Stimulated activated effector memory CD8-positive, alpha-beta T cell treated with anti-CD3 and anti-CD28 coated beads, Interleukin-12 subunit alpha, Interleukin-12 subunit beta, amount 100 ng/mL, for 72 hours (primary cell): ENCODE data around the gene COX19.
"Not testable (repeated sequence)": the region's sequence is repeated elsewhere in the genome, so short reads cannot be mapped to it uniquely, and the experiment has no call there.

Experiments used
- ATAC-seq: fragments of 150-1000 bp; cut with Tn5 transposase; 2 replicates; pipeline ENCODE4 v1.10.0; 2021
- DNase-seq, 2 donors: peaks; one replicate each; pipeline ENCODE4 v3.0.0; 2021 to 2022; ENCODE audit warnings: low spot score in 2 of 2
- H3K27ac Mint-ChIP-seq: one replicate; pipeline ENCODE4 v1.8.0; 2022; ENCODE audit warnings: mild to moderate bottlenecking, mixed read lengths
- H3K36me3 Mint-ChIP-seq: one replicate; pipeline ENCODE4 v1.8.0; 2022; ENCODE audit warnings: mild to moderate bottlenecking, mixed read lengths
- H3K4me1 Mint-ChIP-seq: one replicate; pipeline ENCODE4 v1.8.0; 2022; ENCODE audit warnings: mixed read lengths
- H3K4me3 Mint-ChIP-seq: one replicate; pipeline ENCODE4 v1.8.0; 2022; ENCODE audit warnings: mild to moderate bottlenecking, mixed read lengths
- H3K9me3 Mint-ChIP-seq: one replicate; pipeline ENCODE4 v1.8.0; 2022; ENCODE audit warnings: mixed read lengths

The COX19 gene

GRCh38 chr7:964401-965231, 10.7 kb downstream of the COX19 start:
- no peak for ATAC-seq
- no peak overlapping the region for H3K4me3 Mint-ChIP-seq
- no peak for DNase-seq
- no peaks in the 10 kb centered on the region for H3K9me3 Mint-ChIP-seq
- peaks cover 20% of the 10 kb centered on the region for H3K4me1 Mint-ChIP-seq
- H3K36me3 Mint-ChIP-seq: peaks cover 43% of the 10 kb centered on the region
- H3K27ac Mint-ChIP-seq: no peak overlapping the region

- peak; percentile 11 for ATAC-seq
- H3K9me3 Mint-ChIP-seq: no peaks in the 10 kb centered on the region
- peaks cover 20% of the 10 kb centered on the region for H3K4me1 Mint-ChIP-seq
- no peak overlapping the region for H3K4me3 Mint-ChIP-seq
- peaks cover 31% of the 10 kb centered on the region for H3K36me3 Mint-ChIP-seq
- no peak for DNase-seq
- no peak overlapping the region for H3K27ac Mint-ChIP-seq
Measured at GRCh38 chr7:963236-964078, 11.9 kb downstream of the COX19 start.

- H3K4me3 Mint-ChIP-seq: no peak overlapping the region
- DNase-seq: no peak
Measured at GRCh38 chr7:962401-963081, 12.8 kb downstream of the COX19 start.

GRCh38 chr7:961546-962400, 13.6 kb downstream of the COX19 start:
- Mint-ChIP-seq H3K9me3 (no peaks in the 10 kb centered on the region), H3K4me3 (no peak overlapping the region), H3K4me1 (peaks cover 13% of the 10 kb centered on the region), H3K36me3 (peaks cover 15% of the 10 kb centered on the region), H3K27ac (no peak overlapping the region)
- DNase-seq (no peak), ATAC-seq (no peak)

More at GRCh38 chr7:962401-963081, 12.8 kb downstream of the COX19 start:
- H3K36me3 Mint-ChIP-seq: peaks cover 22% of the 10 kb centered on the region
- no peaks in the 10 kb centered on the region for H3K9me3 Mint-ChIP-seq
- ATAC-seq: no peak
- H3K27ac Mint-ChIP-seq: no peak overlapping the region
- H3K4me1 Mint-ChIP-seq: peaks cover 14% of the 10 kb centered on the region

GRCh38 chr7:960972-961371, 14.4 kb downstream of the COX19 start:
- not testable (repeated sequence) for DNase-seq

GRCh38 chr7:960269-960871, 15.0 kb downstream of the COX19 start:
- peak; percentile 51 for ATAC-seq
- H3K4me3 Mint-ChIP-seq: no peak overlapping the region
- H3K4me1 Mint-ChIP-seq: peaks cover 6% of the 10 kb centered on the region
- no peak for DNase-seq
- no peak overlapping the region for H3K27ac Mint-ChIP-seq
- no peaks in the 10 kb centered on the region for H3K9me3 Mint-ChIP-seq
- H3K36me3 Mint-ChIP-seq: peaks cover 4% of the 10 kb centered on the region

More at GRCh38 chr7:960972-961371, 14.4 kb downstream of the COX19 start:
- H3K36me3 Mint-ChIP-seq, H3K4me1 Mint-ChIP-seq, H3K4me3 Mint-ChIP-seq, ATAC-seq, H3K9me3 Mint-ChIP-seq, H3K27ac Mint-ChIP-seq: not testable (repeated sequence)

- H3K4me1 Mint-ChIP-seq: peaks cover 10% of the 10 kb centered on the region
- DNase-seq, ATAC-seq, H3K36me3 Mint-ChIP-seq, H3K27ac Mint-ChIP-seq, H3K4me3 Mint-ChIP-seq, H3K9me3 Mint-ChIP-seq: not testable (repeated sequence)
Measured at GRCh38 chr7:959740-960139, 15.6 kb downstream of the COX19 start.

- DNase-seq: no peak
- Mint-ChIP-seq H3K9me3 (no peaks in the 10 kb centered on the region), H3K27ac (no peak overlapping the region), H3K36me3 (no peaks in the 10 kb centered on the region), H3K4me1 (peaks cover 10% of the 10 kb centered on the region), H3K4me3 (no peak overlapping the region)
- ATAC-seq: no peak
Measured at GRCh38 chr7:959271-959670, 16.1 kb downstream of the COX19 start.

- H3K4me1 Mint-ChIP-seq: peaks cover 6% of the 10 kb centered on the region
- no peak overlapping the region for H3K27ac Mint-ChIP-seq
- no peak for DNase-seq
- no peak for ATAC-seq
- no peaks in the 10 kb centered on the region for H3K36me3 Mint-ChIP-seq
- H3K9me3 Mint-ChIP-seq: no peaks in the 10 kb centered on the region
- no peak overlapping the region for H3K4me3 Mint-ChIP-seq
Measured at GRCh38 chr7:958221-959200, 16.8 kb downstream of the COX19 start.

- H3K4me1 Mint-ChIP-seq: peaks cover 4% of the 10 kb centered on the region
- no peak for DNase-seq
- H3K4me3 Mint-ChIP-seq: no peak overlapping the region
- no peaks in the 10 kb centered on the region for H3K36me3 Mint-ChIP-seq
- ATAC-seq: no peak
- H3K27ac Mint-ChIP-seq: no peak overlapping the region
- no peaks in the 10 kb centered on the region for H3K9me3 Mint-ChIP-seq
Measured at GRCh38 chr7:957418-958220, 17.7 kb downstream of the COX19 start.

- Mint-ChIP-seq H3K36me3 (peaks cover 5% of the 10 kb centered on the region), H3K9me3 (no peaks in the 10 kb centered on the region), H3K4me3 (peak overlapping the region; percentile 36), H3K4me1 (peaks cover 15% of the 10 kb centered on the region), H3K27ac (no peak overlapping the region)
- no peak for DNase-seq
- no peak for ATAC-seq
Measured at GRCh38 chr7:956031-956430, 19.3 kb downstream of the COX19 start.

GRCh38 chr7:954330-955238, 20.8 kb downstream of the COX19 start, which contains the start of gene ADAP1:
ADAP1 (minus strand) TSS chr7:954680; CDS start chr7:954477, 203 bp downstream.
- no peaks in the 10 kb centered on the region for H3K9me3 Mint-ChIP-seq
- peak; percentile 84 for ATAC-seq
- H3K4me1 Mint-ChIP-seq: peaks cover 28% of the 10 kb centered on the region
- peak within 1 kb of the TSS; percentile 54 for H3K27ac Mint-ChIP-seq
- DNase-seq: peak; percentile 54 to 66
- H3K4me3 Mint-ChIP-seq: peak within 1 kb of the TSS; percentile 64
- peaks cover 19% of the 10 kb centered on the region for H3K36me3 Mint-ChIP-seq
